Caco-2 (cell line): ENCODE results near the gene AP4M1. TPM values are rescaled to one million over a fixed set of nuclear protein-coding genes. Genes with fewer than 3 reads are reported as not detected.

Experiments
- BruUV-seq: library from RNA; stranded (reverse); fragments of 400-500 nt; replicated peaks from 2 replicates; lab custom pipeline; 2021; lab: Mats Ljungman, UMichigan
- CTCF ChIA-PET: fragments of 300-600 bp; sonication (Branson Sonifier 250); formaldehyde crosslinking; loops from one replicate; lab custom pipeline; 2022; ENCODE audit warnings: antibody characterized with exemption; lab: Charles Lee
- POLR2A ChIA-PET: fragments of 300-600 bp; sonication (Branson Sonifier 250); formaldehyde crosslinking; loops from one replicate; lab custom pipeline; 2022; ENCODE audit warnings: antibody characterized with exemption; lab: Charles Lee
- DNase-seq, 2 experiments: peaks; one replicate each; pipeline versions ENCODE4 v3.0.0 to v3.0.0-alpha.2; 2020 to 2022
- H3K27me3 ChIP-seq: replicated peaks from 2 replicates; pipeline ENCODE4 v1.6.0; 2011; ENCODE audit warnings: low read length; ENCODE audit not compliant: control insufficient read depth, insufficient read depth
- H3K36me3 ChIP-seq: 2 replicates; pipeline ENCODE4 v1.5.1; 2011; ENCODE audit warnings: low read length; ENCODE audit not compliant: control insufficient read depth, insufficient read depth
- H3K4me1 ChIP-seq: fragments of 250-450 bp; sonication (Bioruptor Pico); 2 replicates; pipeline ENCODE4 v1.5.1; 2020; ENCODE audit warnings: mild to moderate bottlenecking
- H3K4me3 ChIP-seq: 2 replicates; pipeline ENCODE4 v1.5.1; 2011; ENCODE audit warnings: low read depth, mild to moderate bottlenecking, control low read depth, low read length
- H3K9me3 ChIP-seq: fragments of 250-450 bp; sonication (Bioruptor Pico); 2 replicates; pipeline ENCODE4 v1.5.1; 2020; ENCODE audit warnings: mild to moderate bottlenecking, moderate library complexity
- H3K27ac Mint-ChIP-seq: one replicate; pipeline ENCODE4 v1.8.0; 2022; ENCODE audit warnings: mixed read lengths; ENCODE audit not compliant: unreplicated experiment
- H3K27me3 Mint-ChIP-seq: one replicate; pipeline ENCODE4 v1.8.0; 2022; ENCODE audit warnings: mixed read lengths; ENCODE audit not compliant: insufficient read depth, unreplicated experiment
- H3K36me3 Mint-ChIP-seq: one replicate; pipeline ENCODE4 v1.8.0; 2022; ENCODE audit warnings: mild to moderate bottlenecking, mixed read lengths; ENCODE audit not compliant: insufficient read depth, unreplicated experiment
- H3K4me1 Mint-ChIP-seq: one replicate; pipeline ENCODE4 v1.8.0; 2022; ENCODE audit warnings: low read depth, mixed read lengths; ENCODE audit not compliant: unreplicated experiment
- H3K4me3 Mint-ChIP-seq: one replicate; pipeline ENCODE4 v1.8.0; 2022; ENCODE audit warnings: mild to moderate bottlenecking, moderate library complexity, mixed read lengths; ENCODE audit not compliant: unreplicated experiment
- H3K9me3 Mint-ChIP-seq: one replicate; pipeline ENCODE4 v1.8.0; 2022; ENCODE audit warnings: mixed read lengths; ENCODE audit not compliant: unreplicated experiment
- CTCF ChIP-seq, 2 experiments: fragments of 200-600 bp in 1 of 2; IDR thresholded peaks; 1 replicate in 1 of 2; 2 replicates in 1 of 2; pipeline versions ENCODE4 v1.5.1 to v1.8.0; 2011 to 2022; ENCODE audit warnings: antibody characterized with exemption in 1 of 2, control low read depth in 1 of 2, inconsistent platforms in 1 of 2, low read depth in 1 of 2, low read length in 1 of 2, mild to moderate bottlenecking in 1 of 2, moderate library complexity in 1 of 2; ENCODE audit not compliant: insufficient read depth in 1 of 2, severe bottlenecking in 1 of 2, unreplicated experiment in 1 of 2
- intact Hi-C: fragments of 100-400 bp; cut with micrococcal nuclease; formaldehyde crosslinking; loops from one replicate; pipeline ENCODE4 v1.10.0; 2022; ENCODE audit not compliant: unreplicated experiment
- total RNA-seq: library from RNA; stranded (reverse); gene quantifications from 2 replicates; pipeline ENCODE4 v1.2.3, GENCODE V29; 2022

Gene AP4M1
- total RNA-seq, 1 experiment from 2014 or later, result 16.2 TPM

DNA sequence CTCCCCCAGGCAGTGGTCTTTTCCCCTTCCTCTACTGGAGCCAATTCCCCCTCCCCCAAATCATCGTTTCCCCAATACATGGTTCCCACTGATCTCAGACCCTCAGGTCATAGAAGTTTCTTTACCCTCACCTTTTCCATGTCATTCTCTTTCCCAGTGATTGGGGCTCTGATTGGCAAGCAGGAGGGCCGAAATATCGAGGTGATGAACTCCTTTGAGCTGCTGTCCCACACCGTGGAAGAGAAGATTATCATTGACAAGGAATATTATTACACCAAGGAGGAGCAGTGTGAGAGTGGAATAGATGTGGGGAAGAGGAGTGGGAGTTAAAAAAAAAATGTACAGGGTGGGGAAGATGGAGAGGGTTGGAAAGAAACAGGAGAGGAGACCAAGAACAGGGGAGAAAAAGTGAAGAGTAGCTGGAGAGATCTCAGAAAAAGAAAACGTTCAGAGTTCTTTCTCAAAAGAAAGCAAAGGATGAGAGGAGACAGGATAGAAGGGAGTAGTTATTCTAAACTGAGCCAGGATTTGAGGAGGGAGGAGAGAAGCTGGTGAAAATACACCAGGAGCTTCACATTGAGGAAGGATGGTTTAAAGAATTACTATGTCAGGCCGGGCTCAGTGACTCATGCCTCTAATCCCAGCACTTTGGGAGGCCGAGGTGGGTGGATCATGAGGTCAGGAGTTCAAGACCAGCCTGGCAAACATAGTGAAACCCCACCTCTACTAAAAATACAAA is 11.8 kb upstream of the AP4M1 start:
- ChIA-PET POLR2A (no interaction called here), CTCF (interaction anchor here (0.6 to 0.7 kb wide), 2 partner anchors 11 to 96 kb away, joined by 4 read pairs; no protein-coding TSS in a partner anchor)
- DNase-seq, result no peak
- H3K9me3 ChIP-seq, result no peaks in the 10 kb centered on the region
- no peaks in the 10 kb centered on the region for H3K27me3 ChIP-seq
- H3K4me1 ChIP-seq, result 0 out of 2 replicates have a peak, but pooled peaks cover 7% of the 10 kb centered on the region
- peaks cover 8% of the 10 kb centered on the region for H3K4me1 Mint-ChIP-seq
- no TSS peak for BruUV-seq
- intact Hi-C loops, result no loop called here
- no peak for TF ChIP-seq CTCF (IDR thresholded peaks at IDR 0.05; ENCODE audit: insufficient read depth in 1 of 2, low read depth in 1 of 2, low read length in 1 of 2, severe bottlenecking in 1 of 2, unreplicated experiment in 1 of 2)
- peaks cover 2% of the 10 kb centered on the region; the same call in 1 of the 2 replicates for H3K36me3 ChIP-seq
- peaks cover 60% of the 10 kb centered on the region for H3K36me3 Mint-ChIP-seq
- no peaks in the 10 kb centered on the region for H3K27me3 Mint-ChIP-seq
- H3K27ac Mint-ChIP-seq, result peak overlapping the region; percentile 71
- no peaks in the 10 kb centered on the region for H3K9me3 Mint-ChIP-seq
- peak overlapping the region; percentile 88 for H3K4me3 Mint-ChIP-seq
- peak overlapping the region; percentile 76 for H3K4me3 ChIP-seq

DNA sequence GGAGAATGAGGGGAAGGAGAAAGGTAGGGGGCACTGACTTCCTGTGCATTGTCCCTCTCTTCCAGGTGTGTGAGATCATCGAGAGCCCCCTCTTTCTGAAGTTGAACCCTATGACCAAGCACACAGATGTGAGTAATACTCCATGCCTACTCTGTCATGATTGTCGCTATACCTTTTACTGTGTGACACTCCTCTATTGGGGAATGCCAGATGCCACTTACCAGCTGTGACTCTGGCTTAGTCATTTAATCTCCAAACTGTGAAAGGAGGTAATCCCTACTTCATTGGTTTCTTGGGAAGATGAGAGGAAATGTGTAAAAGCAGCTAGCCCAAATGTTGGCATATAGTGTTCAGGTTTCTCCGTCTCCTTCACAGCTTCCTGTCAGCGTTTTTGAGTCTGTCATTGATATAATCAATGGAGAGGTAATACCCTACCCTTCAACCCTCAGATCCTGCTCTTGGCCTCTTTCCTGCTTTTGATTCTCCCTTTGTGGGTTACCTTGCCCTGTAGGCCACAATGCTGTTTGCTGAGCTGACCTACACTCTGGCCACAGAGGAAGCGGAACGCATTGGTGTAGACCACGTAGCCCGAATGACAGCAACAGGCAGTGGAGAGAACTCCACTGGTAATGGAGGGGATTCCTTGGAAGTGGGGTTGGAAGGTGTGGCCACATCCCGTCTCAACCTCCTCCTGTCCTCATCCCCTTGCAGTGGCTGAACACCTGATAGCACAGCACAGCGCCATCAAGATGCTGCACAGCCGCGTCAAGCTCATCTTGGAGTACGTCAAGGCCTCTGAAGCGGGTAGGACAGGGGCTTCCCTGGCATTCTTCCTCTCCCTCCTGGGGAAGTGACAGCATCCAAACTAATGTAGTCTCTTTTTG is 10.7 kb upstream of the AP4M1 start:
- TSS peak; percentile 81 for BruUV-seq
- H3K4me1 Mint-ChIP-seq, result peaks cover 8% of the 10 kb centered on the region
- peak overlapping the region; percentile 45 for H3K27ac Mint-ChIP-seq

More for the DNA sequence above, 10.7 kb upstream of the AP4M1 start:
- H3K4me3 ChIP-seq, result no peak overlapping the region
- intact Hi-C loops, result no loop called here
- TF ChIP-seq CTCF (IDR thresholded peaks at IDR 0.05; ENCODE audit: insufficient read depth in 1 of 2, low read depth in 1 of 2, low read length in 1 of 2, severe bottlenecking in 1 of 2, unreplicated experiment in 1 of 2), result no peak
- H3K4me3 Mint-ChIP-seq, result peak overlapping the region; percentile 60
- DNase-seq, result no peak
- POLR2A ChIA-PET, result no interaction called here
- CTCF ChIA-PET, result no interaction called here
- H3K36me3 ChIP-seq, result peaks cover 4% of the 10 kb centered on the region
- H3K27me3 ChIP-seq, result no peaks in the 10 kb centered on the region
- 0 out of 2 replicates have a peak, but pooled peaks cover 7% of the 10 kb centered on the region for H3K4me1 ChIP-seq
- no peaks in the 10 kb centered on the region for H3K9me3 ChIP-seq
- peaks cover 71% of the 10 kb centered on the region for H3K36me3 Mint-ChIP-seq
- H3K9me3 Mint-ChIP-seq, result no peaks in the 10 kb centered on the region
- H3K27me3 Mint-ChIP-seq, result no peaks in the 10 kb centered on the region
